Mesenchymal stem cell (in vitro differentiated cells and primary cell): ENCODE results near the gene KITLG.

Experiments used
- DNase-seq: peaks from one replicate; pipeline ENCODE4 v3.0.0-alpha.2; 2013
- H2AFZ ChIP-seq: one replicate; pipeline ENCODE4 v1.6.1; 2013; ENCODE audit warnings: low read depth, mild to moderate bottlenecking, control low read depth, inconsistent platforms, low read length, moderate library complexity
- H2AK5ac ChIP-seq: 2 replicates; pipeline ENCODE4 v1.6.1; 2013; ENCODE audit warnings: low read length, moderate library complexity, mild to moderate bottlenecking, inconsistent platforms; ENCODE audit not compliant: severe bottlenecking
- H2BK120ac ChIP-seq: one replicate; pipeline ENCODE4 v1.6.1; 2013; ENCODE audit warnings: low read depth, mild to moderate bottlenecking, inconsistent platforms, low read length, moderate library complexity
- H2BK12ac ChIP-seq, 2 experiments: one replicate each; pipeline ENCODE4 v1.6.1; 2013; ENCODE audit warnings: inconsistent platforms in 2 of 2, low read length in 2 of 2, mild to moderate bottlenecking in 2 of 2, moderate library complexity in 2 of 2, control low read depth in 1 of 2
- H2BK15ac ChIP-seq: one replicate; pipeline ENCODE4 v1.6.1; 2013; ENCODE audit warnings: mild to moderate bottlenecking, low read depth, inconsistent platforms; ENCODE audit not compliant: poor library complexity, severe bottlenecking
- H2BK5ac ChIP-seq: 2 replicates; pipeline ENCODE4 v1.6.1; 2013; ENCODE audit warnings: low read depth, mild to moderate bottlenecking, low read length, control low read depth, inconsistent platforms; ENCODE audit not compliant: poor library complexity, severe bottlenecking
- H3K14ac ChIP-seq, 2 experiments: one replicate each; pipeline ENCODE4 v1.6.1; 2013; ENCODE audit warnings: inconsistent platforms in 2 of 2, low read length in 2 of 2, control low read depth in 1 of 2, mild to moderate bottlenecking in 1 of 2, moderate library complexity in 1 of 2
- H3K18ac ChIP-seq, 2 experiments: one replicate each; pipeline ENCODE4 v1.6.1; 2013; ENCODE audit warnings: inconsistent platforms in 2 of 2, low read length in 2 of 2, control low read depth in 1 of 2, low read depth in 1 of 2, mild to moderate bottlenecking in 1 of 2
- H3K23ac ChIP-seq, 2 experiments: one replicate each; pipeline ENCODE4 v1.6.1; 2013; ENCODE audit warnings: inconsistent platforms in 2 of 2, low read length in 2 of 2, mild to moderate bottlenecking in 2 of 2, moderate library complexity in 2 of 2, control low read depth in 1 of 2
- H3K27ac ChIP-seq: 2 replicates; pipeline ENCODE4 v1.5.1; 2013; ENCODE audit warnings: mild to moderate bottlenecking, moderate library complexity, low read length, control low read depth, inconsistent platforms; ENCODE audit not compliant: poor library complexity, severe bottlenecking
- H3K27me3 ChIP-seq, 2 experiments: 2 replicates each; pipeline versions ENCODE4 v1.6.1 to v1.7.0; 2013; ENCODE audit warnings: low read length in 2 of 2, mild to moderate bottlenecking in 2 of 2, moderate library complexity in 2 of 2, control low read depth in 1 of 2, inconsistent platforms in 1 of 2; ENCODE audit not compliant: control insufficient read depth in 1 of 2, insufficient read depth in 1 of 2
- H3K36me3 ChIP-seq, 2 experiments: 2 replicates each; pipeline versions ENCODE4 v1.6.1 to v1.7.0; 2013; ENCODE audit warnings: low read length in 2 of 2, control low read depth in 1 of 2, inconsistent platforms in 1 of 2, low read depth in 1 of 2, mild to moderate bottlenecking in 1 of 2; ENCODE audit not compliant: insufficient read depth in 2 of 2, control insufficient read depth in 1 of 2
- H3K4ac ChIP-seq, 2 experiments: one replicate each; pipeline ENCODE4 v1.6.1; 2013; ENCODE audit warnings: inconsistent platforms in 2 of 2, low read length in 2 of 2, mild to moderate bottlenecking in 2 of 2, moderate library complexity in 2 of 2, control low read depth in 1 of 2, low read depth in 1 of 2
- H3K4me1 ChIP-seq: 2 replicates; pipeline ENCODE4 v1.6.1; 2013; ENCODE audit warnings: low read depth, low read length, control low read depth; ENCODE audit not compliant: control insufficient read depth, insufficient read depth
- H3K4me2 ChIP-seq: 2 replicates; pipeline ENCODE4 v1.6.1; 2013; ENCODE audit warnings: low read length, mild to moderate bottlenecking, inconsistent platforms; ENCODE audit not compliant: poor library complexity, severe bottlenecking
- H3K4me3 ChIP-seq, 2 experiments: 2 replicates each; pipeline versions ENCODE4 v1.5.1 to v1.7.0; 2013; ENCODE audit warnings: low read length in 2 of 2, mild to moderate bottlenecking in 2 of 2, control low read depth in 1 of 2, low read depth in 1 of 2; ENCODE audit not compliant: insufficient read depth in 1 of 2
- H3K79me1 ChIP-seq: replicated peaks from 2 replicates; pipeline ENCODE4 v1.6.1; 2013; ENCODE audit warnings: mild to moderate bottlenecking, control low read depth, low read length, inconsistent platforms; ENCODE audit not compliant: poor library complexity, severe bottlenecking
- H3K9ac ChIP-seq: 2 replicates; pipeline ENCODE4 v1.7.0; 2013; ENCODE audit warnings: mild to moderate bottlenecking, low read length, moderate library complexity
- H3K9me3 ChIP-seq: 2 replicates; pipeline ENCODE4 v1.7.0; 2013; ENCODE audit warnings: mild to moderate bottlenecking, low read length; ENCODE audit not compliant: control insufficient read depth
- H4K8ac ChIP-seq: one replicate; pipeline ENCODE4 v1.6.1; 2013; ENCODE audit warnings: inconsistent platforms, mild to moderate bottlenecking, low read length, moderate library complexity
- H4K91ac ChIP-seq: one replicate; pipeline ENCODE4 v1.6.1; 2013; ENCODE audit warnings: mild to moderate bottlenecking, low read length, inconsistent platforms
- WGBS: methylation state at CpG from one replicate; pipeline ENCODE4 v1.1.7; 2013; ENCODE audit warnings: mixed read lengths; 5-methylcytosine and 5-hydroxymethylcytosine counted together

KITLG gene

DNA sequence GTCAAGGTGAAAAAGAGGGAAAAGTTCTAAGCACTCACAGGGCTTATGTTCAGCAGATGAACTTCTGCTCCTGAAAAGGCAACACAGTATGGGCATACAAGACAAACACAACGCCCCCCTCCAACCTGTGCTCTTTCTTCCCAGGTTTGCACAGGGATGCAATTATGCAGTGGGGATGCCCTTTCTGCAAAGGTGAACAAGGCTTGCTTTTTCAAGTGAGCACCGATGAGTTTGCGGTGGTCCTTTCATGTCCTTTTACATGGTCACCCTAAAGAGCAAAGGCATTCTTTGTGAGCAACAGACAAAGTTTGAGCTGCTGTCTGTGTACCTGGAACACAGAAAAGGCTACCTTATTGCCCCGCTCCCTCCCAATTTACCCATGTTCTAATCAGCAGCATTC is 6.7 kb downstream of the KITLG start:
- H3K4ac ChIP-seq: no peak overlapping the region
- H3K9ac ChIP-seq: no peak overlapping the region
- peaks cover 1% of the 10 kb centered on the region for H3K4me1 ChIP-seq
- peak overlapping the region in 1 of 2 experiments; percentile 13 for H3K4me3 ChIP-seq
- H2AK5ac ChIP-seq: no peak overlapping the region
- H3K36me3 ChIP-seq: no peaks in the 10 kb centered on the region
- no peak for DNase-seq
- H2BK15ac ChIP-seq: no peak overlapping the region
- no peak overlapping the region for H2BK5ac ChIP-seq
- no peak overlapping the region for H2AFZ ChIP-seq
- no peak overlapping the region for H3K14ac ChIP-seq
- peaks cover 12% of the 10 kb centered on the region for H3K79me1 ChIP-seq
- 96% methylated on average over 4 of the region's 4 CpGs for WGBS
- H3K9me3 ChIP-seq: no peaks in the 10 kb centered on the region
- H3K4me2 ChIP-seq: no peak overlapping the region
- no peak overlapping the region for H3K27ac ChIP-seq
- no peak overlapping the region for H4K91ac ChIP-seq
- H2BK120ac ChIP-seq: no peak overlapping the region
- H3K23ac ChIP-seq: no peak overlapping the region
- peak overlapping the region in 1 of 2 experiments; percentile 16 for H3K18ac ChIP-seq
- H4K8ac ChIP-seq: no peak overlapping the region
- no peaks in the 10 kb centered on the region for H3K27me3 ChIP-seq
- peak overlapping the region in 1 of 2 experiments; percentile 18 for H2BK12ac ChIP-seq

DNA sequence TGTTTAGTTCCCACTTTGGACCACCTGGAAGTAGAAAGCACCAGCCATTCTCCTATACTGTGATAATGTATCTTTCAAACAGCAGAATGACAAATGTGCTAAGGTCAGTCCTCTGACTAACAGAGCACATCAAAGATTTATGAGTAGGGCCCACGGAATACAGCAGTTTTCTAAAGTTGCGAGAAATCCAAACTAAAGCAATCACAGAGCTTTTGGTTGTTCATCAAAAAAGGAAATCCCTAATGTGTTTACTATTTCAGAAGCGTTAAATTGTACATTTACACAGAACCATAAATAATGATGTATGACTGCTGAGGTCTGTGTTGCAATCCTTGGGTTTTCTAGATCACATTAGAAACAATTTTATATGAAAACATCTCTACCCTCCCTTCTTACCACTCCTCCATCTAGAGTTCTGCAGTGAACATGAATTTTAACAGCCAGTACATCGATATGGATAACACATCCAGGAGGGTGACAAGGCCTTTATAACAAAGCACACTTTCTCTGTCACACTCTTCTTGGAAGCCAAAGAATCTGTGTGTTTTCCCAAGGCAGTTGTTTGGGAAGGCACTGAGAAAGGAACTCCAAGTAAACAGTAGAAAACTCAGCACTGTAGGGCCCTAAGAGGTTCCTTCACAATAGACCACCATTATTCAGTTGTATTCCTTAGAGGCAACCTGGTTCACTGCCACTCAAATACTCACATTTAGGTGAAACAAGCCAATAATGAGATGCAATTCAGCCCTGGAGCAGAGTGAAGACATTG is 7.3 kb downstream of the KITLG start:
- Histone ChIP-seq H3K23ac (no peak overlapping the region), H3K9ac (peak overlapping the region; percentile 38), H3K36me3 (no peaks in the 10 kb centered on the region), H3K14ac (no peak overlapping the region), H2BK5ac (no peak overlapping the region), H2AK5ac (no peak overlapping the region), H2AFZ (no peak overlapping the region), H2BK15ac (no peak overlapping the region), H3K18ac (peak overlapping the region in 1 of 2 experiments; percentile 7), H4K8ac (no peak overlapping the region), H2BK12ac (no peak overlapping the region), H4K91ac (no peak overlapping the region), H3K4me2 (no peak overlapping the region), H3K4me3 (peak overlapping the region in 1 of 2 experiments; percentile 13), H3K9me3 (no peaks in the 10 kb centered on the region), H3K27ac (no peak overlapping the region), H3K4ac (no peak overlapping the region), H2BK120ac (no peak overlapping the region), H3K4me1 (peaks cover 1% of the 10 kb centered on the region), H3K79me1 (peaks cover 12% of the 10 kb centered on the region), H3K27me3 (no peaks in the 10 kb centered on the region)
- peak; percentile 50 for DNase-seq
- 8% methylated on average over 2 of the region's 4 CpGs for WGBS

DNA sequence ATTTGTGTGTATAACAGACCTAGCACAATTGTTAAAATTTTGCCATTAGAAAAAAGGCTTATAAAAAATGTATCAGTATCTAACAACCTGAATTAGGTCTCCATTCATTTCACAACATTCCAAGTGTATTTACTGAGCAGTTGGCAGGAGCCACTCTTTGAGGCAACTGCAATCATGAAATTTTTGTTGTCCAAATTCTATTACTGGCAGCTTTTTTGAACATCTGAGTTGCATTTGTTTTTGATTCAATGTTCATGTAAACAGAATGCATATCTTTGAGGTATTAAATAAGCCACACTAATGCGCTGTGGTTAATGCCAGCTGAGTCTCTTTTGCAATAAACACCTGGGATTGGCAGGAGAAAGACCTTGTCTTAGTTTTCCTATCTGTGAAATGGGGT is 8.7 kb downstream of the KITLG start:
- Histone ChIP-seq H3K79me1 (peaks cover 14% of the 10 kb centered on the region), H4K91ac (no peak overlapping the region), H3K4me2 (no peak overlapping the region), H3K4me3 (no peak overlapping the region), H2BK15ac (no peak overlapping the region), H3K4ac (no peak overlapping the region), H3K9me3 (no peaks in the 10 kb centered on the region), H2BK12ac (no peak overlapping the region), H3K27ac (no peak overlapping the region), H3K36me3 (no peaks in the 10 kb centered on the region), H3K4me1 (peaks cover 1% of the 10 kb centered on the region), H2AFZ (no peak overlapping the region), H3K9ac (no peak overlapping the region), H3K18ac (no peak overlapping the region), H4K8ac (no peak overlapping the region), H2AK5ac (no peak overlapping the region), H2BK120ac (no peak overlapping the region), H3K27me3 (no peaks in the 10 kb centered on the region), H3K23ac (no peak overlapping the region), H3K14ac (no peak overlapping the region), H2BK5ac (no peak overlapping the region)
- DNase-seq: no peak
- 92% methylated on average over 1 of the region's 1 CpG for WGBS

DNA sequence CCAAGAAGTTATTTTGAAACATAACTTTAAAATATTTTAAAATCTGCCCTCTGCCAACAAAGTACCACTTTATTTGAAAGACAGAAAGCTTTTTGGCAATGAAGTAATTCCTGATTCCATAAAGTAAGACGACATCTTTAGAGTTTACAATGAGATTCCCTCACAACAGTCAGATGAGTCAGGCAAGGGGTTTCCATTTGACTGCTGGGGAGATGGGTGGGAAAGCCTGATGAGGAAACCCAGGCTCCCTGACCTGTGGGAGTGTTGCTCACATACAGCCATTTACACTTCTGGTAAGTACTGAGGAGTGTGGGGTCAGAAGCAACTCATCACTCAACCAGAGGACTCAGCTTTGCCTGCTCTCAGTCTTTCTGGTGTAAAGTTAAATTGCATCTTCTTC is 10.2 kb downstream of the KITLG start:
- Histone ChIP-seq H3K4me2 (no peak overlapping the region), H3K36me3 (no peaks in the 10 kb centered on the region), H2BK15ac (no peak overlapping the region), H3K79me1 (peaks cover 17% of the 10 kb centered on the region), H2BK120ac (no peak overlapping the region), H3K9ac (peak overlapping the region; percentile 0), H2BK5ac (no peak overlapping the region), H3K4me3 (no peak overlapping the region), H4K8ac (no peak overlapping the region), H3K27ac (no peak overlapping the region), H3K18ac (peak overlapping the region in 1 of 2 experiments; percentile 0), H3K23ac (no peak overlapping the region), H2AK5ac (no peak overlapping the region), H2AFZ (no peak overlapping the region), H3K27me3 (no peaks in the 10 kb centered on the region), H4K91ac (no peak overlapping the region), H3K9me3 (no peaks in the 10 kb centered on the region), H3K4me1 (peaks cover 1% of the 10 kb centered on the region), H3K4ac (no peak overlapping the region), H3K14ac (no peak overlapping the region), H2BK12ac (no peak overlapping the region)
- peak; percentile 85 for DNase-seq
- WGBS: no CpG with 5 or more reads among the region's 1 CpG
